ENCODE results near the gene TMEM40. TPM values are rescaled to one million over a fixed set of nuclear protein-coding genes. Genes with fewer than 3 reads are reported as not detected.

The TMEM40 gene
- total RNA-seq, 3 donors from 2014 or later: 0.33 to 1.8 TPM; not detected in 1

DNA sequence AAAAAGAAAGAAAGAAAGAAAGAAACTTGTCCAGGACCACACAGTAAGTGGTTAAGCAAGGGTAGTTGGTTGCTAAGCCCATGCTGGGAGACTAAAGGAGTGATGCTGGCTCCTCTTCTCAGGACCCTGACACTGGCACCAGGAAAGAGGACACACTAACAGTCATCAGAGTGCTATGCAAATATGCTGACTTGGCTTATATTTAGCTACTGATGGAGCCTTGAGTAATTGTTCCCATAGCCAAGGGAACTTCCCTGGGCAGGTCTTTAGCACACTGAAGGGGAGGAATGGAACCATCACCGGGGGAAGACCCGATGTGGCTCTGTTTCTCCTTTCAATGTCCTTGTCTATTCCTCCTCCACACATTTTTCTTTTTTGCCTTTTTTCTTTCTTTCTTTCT, 6.2 kb downstream of the TMEM40 start:
- TF ChIP-seq CTCF (IDR thresholded peaks at IDR 0.05) (no peak), POLR2A (IDR thresholded peaks at IDR 0.05) (no peak), POLR2AphosphoS5 (IDR thresholded peaks at IDR 0.05) (no peak)
- no peaks in the 10 kb centered on the region for H3K36me3 ChIP-seq
- DNase-seq (ENCODE audit: low spot score in 2 of 2): no peak
- H3K4me3 ChIP-seq: no peak overlapping the region
- no peaks in the 10 kb centered on the region for H3K9me3 ChIP-seq
- intact Hi-C loops (cut with DNase I; ENCODE audit: low total_unique reads): no loop called here
- H3K4me1 ChIP-seq: no peaks in the 10 kb centered on the region
- H3K27me3 ChIP-seq: no peaks in the 10 kb centered on the region
- no peak overlapping the region for H3K27ac ChIP-seq

- TF ChIP-seq POLR2AphosphoS5 (IDR thresholded peaks at IDR 0.05) (no peak), CTCF (IDR thresholded peaks at IDR 0.05) (no peak), POLR2A (IDR thresholded peaks at IDR 0.05) (no peak)
- no peaks in the 10 kb centered on the region for H3K4me1 ChIP-seq
- H3K36me3 ChIP-seq: no peaks in the 10 kb centered on the region
- no peaks in the 10 kb centered on the region for H3K27me3 ChIP-seq
- H3K9me3 ChIP-seq: no peaks in the 10 kb centered on the region
- no peak for DNase-seq (ENCODE audit: low spot score in 2 of 2)
- intact Hi-C loops (cut with DNase I; ENCODE audit: low total_unique reads): no loop called here
- H3K4me3 ChIP-seq: no peak overlapping the region
- no peak overlapping the region for H3K27ac ChIP-seq
Measured at GRCh38 chr3:12752102-12752501, 7.0 kb downstream of the TMEM40 start.

GRCh38 chr3:12751571-12751970, 7.5 kb downstream of the TMEM40 start:
- H3K27ac ChIP-seq: no peak overlapping the region
- no peak for DNase-seq (ENCODE audit: low spot score in 2 of 2)
- intact Hi-C loops (cut with DNase I; ENCODE audit: low total_unique reads): no loop called here
- no peaks in the 10 kb centered on the region for H3K27me3 ChIP-seq
- TF ChIP-seq POLR2AphosphoS5 (IDR thresholded peaks at IDR 0.05) (no peak), CTCF (IDR thresholded peaks at IDR 0.05) (no peak), POLR2A (IDR thresholded peaks at IDR 0.05) (no peak)
- H3K9me3 ChIP-seq: no peaks in the 10 kb centered on the region
- H3K36me3 ChIP-seq: no peaks in the 10 kb centered on the region
- H3K4me3 ChIP-seq: no peak overlapping the region
- H3K4me1 ChIP-seq: no peaks in the 10 kb centered on the region

- DNase-seq (ENCODE audit: low spot score in 2 of 2): no peak
- H3K36me3 ChIP-seq: no peaks in the 10 kb centered on the region
- intact Hi-C loops (cut with DNase I; ENCODE audit: low total_unique reads): no loop called here
- TF ChIP-seq CTCF (IDR thresholded peaks at IDR 0.05) (no peak), POLR2A (IDR thresholded peaks at IDR 0.05) (no peak), POLR2AphosphoS5 (IDR thresholded peaks at IDR 0.05) (no peak)
- H3K27me3 ChIP-seq: no peaks in the 10 kb centered on the region
- H3K4me3 ChIP-seq: no peak overlapping the region
- no peaks in the 10 kb centered on the region for H3K4me1 ChIP-seq
- peak overlapping the region in 1 of 2 donors; percentile 2 for H3K27ac ChIP-seq
- no peaks in the 10 kb centered on the region for H3K9me3 ChIP-seq
Measured at GRCh38 chr3:12750658-12751071, 8.4 kb downstream of the TMEM40 start.

DNA sequence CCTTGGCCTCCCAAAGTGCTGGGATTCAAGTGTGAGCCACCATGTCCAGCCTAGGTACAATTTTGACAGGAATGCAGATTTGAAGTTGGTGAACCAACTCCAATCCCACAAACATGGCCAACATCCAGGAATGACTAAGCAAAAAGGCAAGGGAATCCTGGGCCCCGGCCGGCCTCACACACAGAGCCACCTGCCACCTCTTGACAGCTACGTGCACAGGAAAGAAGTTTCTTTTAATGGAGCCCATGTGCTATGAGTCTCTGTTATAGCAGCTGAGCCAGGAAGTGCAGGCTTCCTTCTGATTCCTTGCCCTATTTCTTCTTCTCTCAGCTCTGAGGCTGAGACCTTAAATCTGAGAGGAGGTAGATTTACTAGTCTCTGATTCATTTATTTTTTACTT, 8.8 kb downstream of the TMEM40 start:
- Histone ChIP-seq H3K27ac (peak overlapping the region in 1 of 2 donors; percentile 2), H3K4me1 (no peaks in the 10 kb centered on the region), H3K4me3 (no peak overlapping the region), H3K36me3 (no peaks in the 10 kb centered on the region), H3K9me3 (no peaks in the 10 kb centered on the region), H3K27me3 (no peaks in the 10 kb centered on the region)
- intact Hi-C loops (cut with DNase I; ENCODE audit: low total_unique reads): no loop called here
- DNase-seq (ENCODE audit: low spot score in 2 of 2): peak in 1 of 2 donors; percentile 61
- TF ChIP-seq CTCF (IDR thresholded peaks at IDR 0.05) (no peak), POLR2A (IDR thresholded peaks at IDR 0.05) (no peak), POLR2AphosphoS5 (IDR thresholded peaks at IDR 0.05) (no peak)
